ENCODE results near the gene DYNLL1. TPM values are rescaled to one million over a fixed set of nuclear protein-coding genes. Genes with fewer than 3 reads are reported as not detected.
A peak's percentile ranks its signal among the peaks of the same experiment; 100 is the strongest.

The DYNLL1 gene
- total and polyA plus RNA-seq, 2 of the 13 experiments (the other 11 are each of a cell fraction or from before 2014, with no cell fraction given) = 271 to 294 TPM

GRCh38 chr12:120528861-120529525 lies 33.1 kb downstream of the DYNLL1 start, which contains the start of gene COQ5 (continued):
- TF ChIP-seq ZNF781 (CRISPR knock-in tag; IDR thresholded peaks at IDR 0.05; ENCODE audit: borderline replicate concordance, not compliant biosample characterization) (no peak), ZNF44 (CRISPR knock-in tag; IDR thresholded peaks at IDR 0.05) (no peak), MYPOP (CRISPR knock-in tag; IDR thresholded peaks at IDR 0.05) (no peak), CCAR2 (optimal IDR thresholded peaks at IDR 0.05; ENCODE audit: low read depth, low read length) (no peak), FOXP1 (IDR thresholded peaks at IDR 0.05) (no peak), FOXP1 (CRISPR knock-in tag; IDR thresholded peaks at IDR 0.05) (no peak), IKZF4 (CRISPR knock-in tag; IDR thresholded peaks at IDR 0.05; ENCODE audit: borderline replicate concordance, low read depth, not compliant biosample characterization) (no peak), HMG20B (CRISPR knock-in tag; conservative IDR thresholded peaks at IDR 0.05) (no peak), SRY (CRISPR knock-in tag; IDR thresholded peaks at IDR 0.05) (peak; percentile 81; the same call in 1 of the 2 replicates), ZFP36L2 (CRISPR knock-in tag; IDR thresholded peaks at IDR 0.05) (no peak), HNF1A (IDR thresholded peaks at IDR 0.05; ENCODE audit: low read depth) (no peak), HNF1A (CRISPR knock-in tag; IDR thresholded peaks at IDR 0.05; ENCODE audit: borderline replicate concordance) (peak; percentile 71; the same call in 1 of the 2 replicates), HINFP (CRISPR knock-in tag; IDR thresholded peaks at IDR 0.05; ENCODE audit: low read depth) (peak; percentile 65; the same call in 1 of the 2 replicates), KIAA2018 (CRISPR knock-in tag; IDR thresholded peaks at IDR 0.05; ENCODE audit: borderline replicate concordance) (no peak)
